ENCODE measurements around the gene CCDC179. TPM values are rescaled to one million over a fixed set of nuclear protein-coding genes. Genes with fewer than 3 reads are reported as not detected.

CCDC179 gene
- not detected for total RNA-seq

DNA sequence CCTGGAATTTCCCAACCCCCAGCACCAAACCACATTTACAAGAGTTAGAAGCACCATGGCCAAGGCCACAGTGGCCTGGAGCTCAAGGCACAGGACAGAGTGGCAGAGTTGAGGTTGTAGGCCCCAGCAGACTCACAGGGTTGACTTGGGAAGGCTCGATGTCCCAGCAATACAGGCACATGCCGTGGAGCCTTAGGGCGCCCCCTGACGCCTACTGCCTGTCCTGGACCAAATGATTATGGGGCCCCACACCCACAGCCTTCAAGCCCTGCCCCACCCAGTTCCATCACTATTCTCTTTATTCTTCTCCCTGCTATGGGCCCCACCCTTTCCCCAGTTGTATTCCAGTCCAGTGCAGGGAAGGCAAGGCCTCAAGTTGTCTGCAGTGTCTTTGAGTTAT is at the start of gene CCDC179:
CCDC179 (minus strand) TSS at position 234 of the 400 bp plus-strand sequence; CDS start at position 181, 53 bp downstream.
- Histone ChIP-seq H3K27ac (no peak within 1 kb of the TSS), H3K4me3 (no peak within 1 kb of the TSS), H3K27me3 (no peaks in the 10 kb centered on the region), H3K36me3 (no peaks in the 10 kb centered on the region), H3K4me1 (no peaks in the 10 kb centered on the region), H3K9me3 (no peaks in the 10 kb centered on the region)
- intact Hi-C loops (cut with DNase I): no loop called here
- no peak for DNase-seq (ENCODE audit: extremely low spot score in 2 of 2)
- no peak for TF ChIP-seq POLR2AphosphoS5 (IDR thresholded peaks at IDR 0.05; ENCODE audit: insufficient read depth in 1 of 2, low read depth in 1 of 2)

DNA sequence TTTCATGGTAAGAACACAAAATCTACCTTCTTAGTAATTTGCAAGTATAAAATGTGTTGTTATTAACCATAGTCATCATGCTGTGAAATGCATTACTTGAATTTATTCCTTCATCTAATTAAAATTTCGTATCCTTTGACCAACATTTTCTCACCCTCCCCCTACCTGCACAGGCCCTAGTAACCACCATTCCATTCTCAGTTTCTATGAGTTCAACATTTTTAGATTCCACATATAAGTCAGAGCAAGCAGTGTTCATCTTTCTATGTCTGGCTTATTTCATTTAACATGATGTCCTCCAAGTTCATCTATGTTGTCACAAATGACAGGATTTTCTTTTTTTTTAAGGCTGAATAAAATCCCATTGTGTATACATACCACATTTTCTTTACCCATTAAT is 43.5 kb upstream of the CCDC179 start:
- Histone ChIP-seq H3K9me3 (no peaks in the 10 kb centered on the region), H3K36me3 (no peaks in the 10 kb centered on the region), H3K27ac (no peak overlapping the region), H3K4me3 (no peak overlapping the region), H3K27me3 (no peaks in the 10 kb centered on the region), H3K4me1 (no peaks in the 10 kb centered on the region)
- DNase-seq (ENCODE audit: extremely low spot score in 2 of 2): no peak
- TF ChIP-seq POLR2A (IDR thresholded peaks at IDR 0.05) (no peak), POLR2AphosphoS5 (IDR thresholded peaks at IDR 0.05; ENCODE audit: insufficient read depth in 1 of 2, low read depth in 1 of 2) (no peak)
- TF ChIP-seq, protein P1, sequence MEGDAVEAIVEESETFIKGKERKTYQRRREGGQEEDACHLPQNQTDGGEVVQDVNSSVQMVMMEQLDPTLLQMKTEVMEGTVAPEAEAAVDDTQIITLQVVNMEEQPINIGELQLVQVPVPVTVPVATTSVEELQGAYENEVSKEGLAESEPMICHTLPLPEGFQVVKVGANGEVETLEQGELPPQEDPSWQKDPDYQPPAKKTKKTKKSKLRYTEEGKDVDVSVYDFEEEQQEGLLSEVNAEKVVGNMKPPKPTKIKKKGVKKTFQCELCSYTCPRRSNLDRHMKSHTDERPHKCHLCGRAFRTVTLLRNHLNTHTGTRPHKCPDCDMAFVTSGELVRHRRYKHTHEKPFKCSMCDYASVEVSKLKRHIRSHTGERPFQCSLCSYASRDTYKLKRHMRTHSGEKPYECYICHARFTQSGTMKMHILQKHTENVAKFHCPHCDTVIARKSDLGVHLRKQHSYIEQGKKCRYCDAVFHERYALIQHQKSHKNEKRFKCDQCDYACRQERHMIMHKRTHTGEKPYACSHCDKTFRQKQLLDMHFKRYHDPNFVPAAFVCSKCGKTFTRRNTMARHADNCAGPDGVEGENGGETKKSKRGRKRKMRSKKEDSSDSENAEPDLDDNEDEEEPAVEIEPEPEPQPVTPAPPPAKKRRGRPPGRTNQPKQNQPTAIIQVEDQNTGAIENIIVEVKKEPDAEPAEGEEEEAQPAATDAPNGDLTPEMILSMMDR (IDR thresholded peaks at IDR 0.05): no peak
- intact Hi-C loops (cut with DNase I): no loop called here

DNA sequence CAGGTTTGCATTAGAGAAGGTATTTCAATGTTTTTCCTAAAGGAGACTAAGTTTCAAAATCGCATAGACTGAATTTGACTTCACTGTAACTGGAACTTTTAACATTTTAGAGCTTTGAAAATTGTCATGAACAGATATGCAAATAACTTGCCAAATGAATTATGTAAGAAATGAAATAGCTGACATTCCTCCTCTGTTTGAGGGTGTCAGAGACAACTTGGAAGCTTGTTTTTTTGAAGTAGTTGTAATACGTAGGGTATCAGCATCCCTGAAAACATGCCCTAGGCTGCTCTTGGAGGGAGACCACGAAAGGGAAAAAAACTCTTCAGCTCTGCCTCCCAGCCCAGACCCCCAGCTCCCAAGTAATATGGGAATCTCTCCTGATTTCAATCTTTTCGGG is 41.3 kb upstream of the CCDC179 start:
- TF ChIP-seq POLR2A (IDR thresholded peaks at IDR 0.05): no peak
- TF ChIP-seq, protein P1 (IDR thresholded peaks at IDR 0.05): no peak
- no peak for TF ChIP-seq POLR2AphosphoS5 (IDR thresholded peaks at IDR 0.05; ENCODE audit: insufficient read depth in 1 of 2, low read depth in 1 of 2)
- Histone ChIP-seq H3K4me3 (no peak overlapping the region), H3K4me1 (no peaks in the 10 kb centered on the region), H3K27ac (no peak overlapping the region), H3K9me3 (no peaks in the 10 kb centered on the region), H3K27me3 (no peaks in the 10 kb centered on the region), H3K36me3 (no peaks in the 10 kb centered on the region)
- intact Hi-C loops (cut with DNase I): no loop called here
- DNase-seq (ENCODE audit: extremely low spot score in 2 of 2): no peak

DNA sequence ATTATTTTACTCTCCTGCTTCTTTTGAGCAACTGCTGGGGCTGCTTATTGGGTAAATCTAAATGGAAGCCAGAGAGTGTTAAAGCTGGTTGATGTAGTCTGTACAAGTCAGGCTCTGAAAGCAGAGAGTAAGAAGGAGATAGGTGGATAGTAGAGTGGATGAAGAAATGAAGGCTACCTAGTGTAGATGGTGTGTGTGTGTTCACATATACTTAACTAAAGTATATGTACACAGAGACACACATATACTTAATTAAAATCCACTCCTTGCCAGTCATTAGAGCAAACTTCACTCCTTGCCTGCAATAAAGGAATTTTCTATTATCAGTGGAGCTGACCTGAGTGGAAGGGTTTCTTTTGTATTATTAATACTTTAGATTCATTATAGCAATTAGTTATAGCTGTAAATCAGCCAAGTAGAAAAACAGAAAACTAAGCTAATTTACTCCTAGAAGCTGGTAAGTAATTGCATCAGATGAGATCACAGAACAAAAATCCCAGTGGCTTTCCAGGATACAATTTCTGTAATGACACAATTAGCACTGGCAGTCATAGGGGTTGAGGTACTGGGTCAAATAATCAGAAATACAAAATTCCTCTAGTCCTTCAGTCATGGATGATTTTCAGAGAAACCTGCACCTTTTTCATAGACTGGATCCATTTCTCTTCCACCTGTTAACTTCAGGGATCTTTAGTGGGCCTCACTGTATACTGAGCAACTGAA is 40.7 kb upstream of the CCDC179 start:
- no peak overlapping the region for H3K4me3 ChIP-seq
- no peaks in the 10 kb centered on the region for H3K9me3 ChIP-seq
- TF ChIP-seq POLR2AphosphoS5 (IDR thresholded peaks at IDR 0.05; ENCODE audit: insufficient read depth in 1 of 2, low read depth in 1 of 2) (no peak), POLR2A (IDR thresholded peaks at IDR 0.05) (no peak)
- TF ChIP-seq, protein P1 (IDR thresholded peaks at IDR 0.05): no peak
- H3K4me1 ChIP-seq: no peaks in the 10 kb centered on the region
- no peak overlapping the region for H3K27ac ChIP-seq
- intact Hi-C loops (cut with DNase I): no loop called here
- no peaks in the 10 kb centered on the region for H3K27me3 ChIP-seq
- DNase-seq (ENCODE audit: extremely low spot score in 2 of 2): no peak
- H3K36me3 ChIP-seq: no peaks in the 10 kb centered on the region

DNA sequence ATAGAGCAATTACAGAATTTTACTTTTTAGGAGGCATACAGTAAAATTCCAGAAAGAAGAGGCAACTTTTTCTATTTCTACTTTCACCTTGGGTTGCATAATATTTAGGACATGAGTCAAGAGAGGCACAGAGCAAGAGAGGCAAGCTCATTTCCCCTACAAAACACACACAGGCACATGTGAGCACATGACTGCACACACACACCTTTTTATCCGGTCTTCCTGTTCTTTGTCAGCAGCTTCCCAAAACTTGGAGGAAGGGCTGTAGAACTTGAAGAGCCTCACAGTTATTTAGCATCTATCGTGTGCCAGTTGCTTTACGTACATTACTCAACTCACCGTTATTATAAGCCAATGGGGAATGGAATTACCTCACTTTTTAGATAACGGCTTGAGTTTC is 37.8 kb upstream of the CCDC179 start:
- no peak for DNase-seq (ENCODE audit: extremely low spot score in 2 of 2)
- Histone ChIP-seq H3K9me3 (no peaks in the 10 kb centered on the region), H3K4me1 (no peaks in the 10 kb centered on the region), H3K36me3 (no peaks in the 10 kb centered on the region), H3K27me3 (no peaks in the 10 kb centered on the region), H3K4me3 (no peak overlapping the region), H3K27ac (no peak overlapping the region)
- intact Hi-C loops (cut with DNase I): no loop called here
- TF ChIP-seq POLR2AphosphoS5 (IDR thresholded peaks at IDR 0.05; ENCODE audit: insufficient read depth in 1 of 2, low read depth in 1 of 2) (no peak), POLR2A (IDR thresholded peaks at IDR 0.05) (no peak)
- TF ChIP-seq, protein P1 (IDR thresholded peaks at IDR 0.05): no peak

Data from vagina (tissue), 2 donors.